H1 (cell line): ENCODE results near the gene CENPM. TPM values are rescaled to one million over a fixed set of nuclear protein-coding genes. Genes with fewer than 3 reads are reported as not detected.
A peak's percentile ranks its signal among the peaks of the same experiment; 100 is the strongest.

ENCODE experiments used
- CTCF ChIA-PET: fragments of 300-600 bp; sonication (Branson Sonifier 250); formaldehyde crosslinking; loops from one replicate; lab custom pipeline; 2021; ENCODE audit not compliant: partially characterized antibody; lab: Charles Lee
- POLR2A ChIA-PET: fragments of 300-600 bp; sonication (Branson Sonifier 250); formaldehyde crosslinking; loops from one replicate; lab custom pipeline; 2021; ENCODE audit warnings: inconsistent platforms; ENCODE audit not compliant: partially characterized antibody; lab: Charles Lee
- DNase-seq, 2 experiments: peaks; one replicate each; pipeline versions ENCODE4 v3.0.0 to v3.0.0-alpha.2; 2010 to 2022; ENCODE audit warnings: low spot score in 2 of 2, low read depth in 1 of 2, mixed read lengths in 1 of 2
- FAIRE-seq: peaks from 2 replicates; lab custom pipeline; 2011; peaks lifted over from hg19 to GRCh38; lab: Jason Lieb, UNC
- H2AFZ ChIP-seq: 2 replicates; pipeline ENCODE4 v1.8.1; 2012; ENCODE audit warnings: low read length, inconsistent platforms
- H2AK5ac ChIP-seq: 2 replicates; pipeline ENCODE4 v1.6.1; 2013; ENCODE audit warnings: low read depth, low read length
- H2BK120ac ChIP-seq: replicated peaks from 2 replicates; pipeline ENCODE3; 2013; ENCODE audit warnings: low read depth, low read length, inconsistent platforms
- H2BK12ac ChIP-seq: 2 replicates; pipeline ENCODE4 v1.6.1; 2013; ENCODE audit warnings: low read depth, low read length
- H2BK15ac ChIP-seq: 2 replicates; pipeline ENCODE4 v1.6.1; 2013; ENCODE audit warnings: low read length
- H2BK20ac ChIP-seq: 2 replicates; pipeline ENCODE4 v1.6.1; 2013; ENCODE audit warnings: low read length
- H2BK5ac ChIP-seq: 2 replicates; pipeline ENCODE4 v1.6.1; 2013; ENCODE audit warnings: low read depth, low read length
- H3K14ac ChIP-seq: 2 replicates; pipeline ENCODE4 v1.6.1; 2013; ENCODE audit warnings: inconsistent platforms; ENCODE audit not compliant: insufficient read length
- H3K18ac ChIP-seq: 2 replicates; pipeline ENCODE4 v1.6.1; 2013; ENCODE audit warnings: low read length; ENCODE audit errors: extremely low read depth
- H3K23ac ChIP-seq: 2 replicates; pipeline ENCODE4 v1.6.1; 2013; ENCODE audit warnings: inconsistent platforms; ENCODE audit not compliant: insufficient read length
- H3K23me2 ChIP-seq: 2 replicates; pipeline ENCODE4 v1.6.1; 2013; ENCODE audit warnings: low read depth, low read length
- H3K27ac ChIP-seq: 2 replicates; pipeline ENCODE4 v1.6.1; 2011; ENCODE audit warnings: low read depth, low read length, inconsistent platforms
- H3K27me3 ChIP-seq, 4 experiments: replicated peaks in 1 of 4; 1 replicate in 1 of 4; 2 replicates in 3 of 4; pipeline versions ENCODE4 v1.6.1 to v1.8.1; 2011 to 2013; ENCODE audit warnings: low read length in 3 of 4, mild to moderate bottlenecking in 3 of 4, inconsistent platforms in 2 of 4, mixed read lengths in 2 of 4, moderate library complexity in 1 of 4; ENCODE audit not compliant: control insufficient read depth in 3 of 4, insufficient read depth in 3 of 4; ENCODE audit errors: extremely low read depth in 1 of 4
- H3K36me3 ChIP-seq, 4 experiments: 2 replicates each; pipeline versions ENCODE4 v1.6.1 to v1.8.1; 2011 to 2013; ENCODE audit warnings: mild to moderate bottlenecking in 4 of 4, low read length in 3 of 4, moderate library complexity in 2 of 4, control low read depth in 1 of 4, inconsistent platforms in 1 of 4; ENCODE audit not compliant: insufficient read depth in 4 of 4, control insufficient read depth in 2 of 4
- H3K4ac ChIP-seq: replicated peaks from 2 replicates; pipeline ENCODE3; 2013; ENCODE audit warnings: low read length, low read depth, mixed read lengths, inconsistent platforms; ENCODE audit not compliant: insufficient read length
- H3K4me1 ChIP-seq, 4 experiments: replicated peaks in 1 of 4; 1 replicate in 1 of 4; 2 replicates in 3 of 4; pipeline versions ENCODE4 v1.6.1 to v1.8.1; 2011 to 2013; ENCODE audit warnings: low read length in 3 of 4, inconsistent platforms in 2 of 4, mixed read lengths in 1 of 4; ENCODE audit not compliant: insufficient read depth in 4 of 4, control insufficient read depth in 3 of 4
- H3K4me2 ChIP-seq, 2 experiments: 2 replicates each; pipeline versions ENCODE4 v1.6.1 to v1.8.1; 2011 to 2013; ENCODE audit warnings: low read depth in 2 of 2, low read length in 2 of 2, control low read depth in 1 of 2, inconsistent platforms in 1 of 2, mild to moderate bottlenecking in 1 of 2; ENCODE audit not compliant: insufficient read depth in 1 of 2
- H3K4me3 ChIP-seq, 4 experiments: fragments of 200-600, 300-600 bp in 1 of 4; sonication (generic), shearing (Covaris generic), sonication (Bioruptor Twin) in 1 of 4; 2 replicates each; pipeline versions ENCODE4 v1.5.1 to v1.8.1; 2011 to 2016; ENCODE audit warnings: low read length in 4 of 4, low read depth in 3 of 4, control low read depth in 2 of 4, inconsistent platforms in 2 of 4, mild to moderate bottlenecking in 2 of 4, mixed read lengths in 1 of 4, moderate library complexity in 1 of 4; ENCODE audit not compliant: insufficient read depth in 2 of 4; ENCODE audit errors: extremely low read depth in 1 of 4
- H3K56ac ChIP-seq: replicated peaks from 2 replicates; pipeline ENCODE3; 2013; ENCODE audit warnings: low read depth, mild to moderate bottlenecking, mixed read lengths, low read length, inconsistent platforms; ENCODE audit not compliant: insufficient read length
- H3K79me1 ChIP-seq: 2 replicates; pipeline ENCODE4 v1.6.1; 2013; ENCODE audit warnings: low read depth, low read length, control low read depth
- H3K79me2 ChIP-seq, 2 experiments: 2 replicates each; pipeline versions ENCODE4 v1.6.1 to v1.8.1; 2012 to 2013; ENCODE audit warnings: low read length in 2 of 2, mild to moderate bottlenecking in 2 of 2, inconsistent platforms in 1 of 2; ENCODE audit not compliant: insufficient read depth in 2 of 2, control insufficient read depth in 1 of 2
- H3K9ac ChIP-seq, 4 experiments: replicated peaks in 1 of 4; 1 replicate in 1 of 4; 2 replicates in 3 of 4; pipeline versions ENCODE4 v1.6.1 to v1.8.1; 2011 to 2013; ENCODE audit warnings: low read depth in 3 of 4, low read length in 3 of 4, control low read depth in 2 of 4, mild to moderate bottlenecking in 2 of 4, moderate library complexity in 2 of 4, inconsistent platforms in 1 of 4; ENCODE audit errors: extremely low read depth in 1 of 4
- H3K9me3 ChIP-seq, 2 experiments: 2 replicates each; pipeline versions ENCODE4 v1.6.1 to v1.8.1; 2012 to 2013; ENCODE audit warnings: mild to moderate bottlenecking in 2 of 2, moderate library complexity in 2 of 2, control low read depth in 1 of 2, inconsistent platforms in 1 of 2, low read depth in 1 of 2, low read length in 1 of 2, mixed read lengths in 1 of 2; ENCODE audit not compliant: insufficient read depth in 2 of 2
- H4K20me1 ChIP-seq, 2 experiments: replicated peaks in 1 of 2; 2 replicates each; pipeline versions ENCODE3 to v1.8.1; 2011 to 2013; ENCODE audit warnings: inconsistent platforms in 2 of 2, low read length in 2 of 2, mild to moderate bottlenecking in 1 of 2; ENCODE audit not compliant: insufficient read depth in 2 of 2, control insufficient read depth in 1 of 2
- H4K5ac ChIP-seq: 2 replicates; pipeline ENCODE4 v1.6.1; 2013; ENCODE audit warnings: low read length, low read depth, mixed read lengths, inconsistent platforms; ENCODE audit not compliant: insufficient read length
- H4K8ac ChIP-seq: 2 replicates; pipeline ENCODE4 v1.8.0; 2013; ENCODE audit warnings: mild to moderate bottlenecking, moderate library complexity, low read length, inconsistent platforms; ENCODE audit not compliant: insufficient read depth; ENCODE audit errors: extremely low read depth
- H4K91ac ChIP-seq: replicated peaks from 2 replicates; pipeline ENCODE3; 2013; ENCODE audit warnings: low read length, mixed read lengths, inconsistent platforms; ENCODE audit not compliant: insufficient read length
- CBX8 ChIP-seq: fragments of 300-800, 300-1000 bp; sonication (generic); IDR thresholded peaks from 2 replicates; pipeline ENCODE4 v1.7.1; 2016; ENCODE audit warnings: low read depth, low read length, borderline replicate concordance
- SIN3A ChIP-seq, 2 experiments: IDR thresholded peaks in 1 of 2; conservative IDR thresholded peaks in 1 of 2; 2 replicates each; pipeline ENCODE4 v1.6.1; 2011 to 2012; ENCODE audit warnings: low read length in 2 of 2, improper control_type of control experiment in 1 of 2, low read depth in 1 of 2, mild to moderate bottlenecking in 1 of 2
- SP4 ChIP-seq: IDR thresholded peaks from 2 replicates; pipeline ENCODE4 v1.6.1; 2012; ENCODE audit warnings: low read length, inconsistent platforms
- SUZ12 ChIP-seq: fragments of 200-600 bp; sonication (generic); IDR thresholded peaks from 2 replicates; pipeline ENCODE4 v1.6.1; 2012; ENCODE audit warnings: mild to moderate bottlenecking, inconsistent platforms, low read length, moderate library complexity, mixed read lengths
- TBP ChIP-seq: IDR thresholded peaks from 2 replicates; pipeline ENCODE4 v1.6.1; 2011; ENCODE audit warnings: low read depth, low read length, improper control_type of control experiment
- WGBS, 2 experiments: shearing (Covaris generic) in 1 of 2; methylation state at CpG; one replicate each; pipeline versions ENCODE4 v1.1.6 to v1.1.7; 2013 to 2015; ENCODE audit warnings: low lambda C conversion rate in 2 of 2, mixed read lengths in 2 of 2, inconsistent platforms in 1 of 2, low coverage in 1 of 2, missing lambda C conversion rate in 1 of 2; ENCODE audit not compliant: insufficient replicate concordance in 2 of 2, insufficient coverage in 1 of 2, insufficient read length in 1 of 2; ENCODE audit errors: extremely low coverage in 1 of 2, missing lambda C conversion rate in 1 of 2; 5-methylcytosine and 5-hydroxymethylcytosine counted together
- polyA plus RNA-seq, 7 experiments: library from polyadenylated mRNA; depleted of rRNA in 3 of 7; stranded (reverse) in 5 of 7; unstranded in 2 of 7; fragments of >200 nt in 5 of 7; fragments of 200-250 nt in 2 of 7; gene quantifications; 1 replicate in 5 of 7; 2 replicates in 1 of 7; 4 replicates in 1 of 7; pipeline versions ENCODE4 v1.2.1 to v1.2.3, GENCODE V29; 2011 to 2013; ENCODE audit warnings: missing spikeins in 2 of 7, mixed read lengths in 2 of 7
- total RNA-seq: library from RNA; stranded (reverse); fragmentation: NEBNext Ultra II Directional; extraction: Animal tissue kit (Norgen Biotek cat#: 25700); gene quantifications from 2 replicates; pipeline ENCODE4 v1.2.1, GENCODE V29; 2021

CENPM gene
- total and polyA plus RNA-seq, 2 of the 8 experiments (the other 6 are each of a cell fraction or from before 2014, with no cell fraction given), result 32.0 to 80.4 TPM

DNA sequence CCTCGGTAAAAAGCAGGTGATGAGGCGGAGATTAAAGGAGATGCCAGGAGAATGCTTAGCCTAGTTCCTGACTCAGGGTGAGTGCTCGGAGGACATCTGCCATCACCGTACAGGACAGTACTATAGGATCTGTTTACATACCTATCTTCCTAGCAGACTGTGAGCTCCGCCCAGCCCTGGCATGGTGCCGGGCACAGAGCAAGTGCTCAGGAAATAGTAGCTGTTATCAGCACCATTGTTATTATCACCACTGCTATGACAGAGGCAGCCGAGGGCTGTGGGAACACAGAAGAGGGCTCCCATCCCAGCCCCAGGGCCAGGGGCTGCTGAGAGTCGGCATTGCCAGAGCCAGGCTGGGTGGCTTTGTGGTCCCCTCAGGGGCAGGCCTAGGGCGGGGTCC, 21.6 kb upstream of the CENPM start:
- Histone ChIP-seq H3K4me3 (no peak overlapping the region), H2AK5ac (0 out of 2 replicates have a peak overlapping the region, but pooled peaks have one; percentile 14), H2AFZ (no peak overlapping the region), H2BK12ac (no peak overlapping the region), H2BK20ac (no peak overlapping the region), H3K79me2 (no peaks in the 10 kb centered on the region), H4K91ac (no peak overlapping the region), H3K18ac (no peak overlapping the region), H3K4me2 (no peak overlapping the region), H3K23me2 (no peaks in the 10 kb centered on the region), H3K4ac (no peak overlapping the region), H3K27me3 (peaks cover 0 to 3% (median 1%) of the 10 kb centered on the region in 4 experiments; a peak in 4 of 7 replicates), H3K23ac (no peak overlapping the region), H2BK15ac (0 out of 2 replicates have a peak overlapping the region, but pooled peaks have one; percentile 14), H3K9me3 (no peaks in the 10 kb centered on the region), H3K27ac (no peak overlapping the region), H3K9ac (no peak overlapping the region), H4K5ac (no peak overlapping the region), H3K56ac (no peak overlapping the region), H3K36me3 (no peaks in the 10 kb centered on the region), H4K20me1 (no peaks in the 10 kb centered on the region), H3K14ac (no peak overlapping the region), H2BK120ac (no peak overlapping the region), H4K8ac (no peak overlapping the region), H3K4me1 (peaks cover 1 to 18% (median 4%) of the 10 kb centered on the region in 4 experiments; a peak in 6 of 7 replicates), H2BK5ac (no peak overlapping the region), H3K79me1 (no peaks in the 10 kb centered on the region)
- 82% methylated on average over 9 of the region's 9 CpGs; no CpG with 5 or more reads in 1 of the 2 experiments for WGBS, 2 experiments
- CTCF ChIA-PET, result interaction anchor here (0.8 to 10.8 kb wide), 13 partner anchors 9 to 476 kb away, joined by 3 to 116 read pairs (median 4); partner anchors contain the start of genes NDUFA6 and SMDT1
- DNase-seq (no peak), FAIRE-seq (no peak)
- TF ChIP-seq CBX8 (no peak), SIN3A (conservative IDR thresholded peaks at IDR 0.05 in 1 of 2, IDR thresholded peaks at IDR 0.05 in 1 of 2; ENCODE audit: low read depth in 1 of 2, low read length in 2 of 2) (no peak), SP4 (no peak), SUZ12 (no peak), TBP (no peak)
- POLR2A ChIA-PET, result interaction anchor here (1.2 to 3.8 kb wide), 3 partner anchors 9 to 122 kb away, joined by 3 to 13 read pairs (median 3); partner anchors contain the start of gene NDUFA6
